ENCODE results near the gene METTL16.

Gene METTL16

DNA sequence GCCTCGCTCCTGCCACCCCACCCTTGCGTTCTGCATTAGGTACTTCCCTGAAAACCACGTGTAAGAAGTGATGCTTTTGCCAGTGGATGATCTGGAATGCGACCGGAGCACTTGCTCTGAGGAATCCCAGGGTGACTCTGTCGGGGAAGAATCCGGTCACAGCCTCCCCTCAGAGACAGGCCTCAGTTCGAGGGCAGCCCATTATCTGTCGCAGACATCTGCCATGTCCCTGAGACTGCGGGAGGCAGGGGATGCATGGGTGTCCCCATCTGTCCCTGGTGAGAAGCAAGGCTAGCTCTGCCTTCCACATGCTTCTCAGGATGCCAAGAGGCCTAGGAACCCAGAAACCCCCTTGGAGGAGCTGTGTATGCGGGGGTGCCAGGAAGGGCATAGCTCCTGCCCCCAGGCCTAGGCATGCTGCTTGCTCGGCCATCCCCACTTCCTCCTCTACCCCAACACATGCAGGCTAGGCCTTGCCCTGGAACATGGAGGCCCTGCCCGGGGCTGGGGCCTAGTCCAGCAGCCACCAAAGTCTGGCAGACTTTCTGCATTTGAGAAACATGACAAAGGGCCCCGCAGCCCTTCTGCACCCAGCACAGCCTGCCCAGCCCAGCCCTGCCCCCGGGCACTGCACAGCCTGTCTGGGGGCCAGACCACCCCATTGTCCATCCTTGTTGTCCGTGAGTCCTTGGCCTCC, 131.3 kb downstream of the METTL16 start:
- DNase-seq: peak in 1 of 14 donors; percentile 12

DNA sequence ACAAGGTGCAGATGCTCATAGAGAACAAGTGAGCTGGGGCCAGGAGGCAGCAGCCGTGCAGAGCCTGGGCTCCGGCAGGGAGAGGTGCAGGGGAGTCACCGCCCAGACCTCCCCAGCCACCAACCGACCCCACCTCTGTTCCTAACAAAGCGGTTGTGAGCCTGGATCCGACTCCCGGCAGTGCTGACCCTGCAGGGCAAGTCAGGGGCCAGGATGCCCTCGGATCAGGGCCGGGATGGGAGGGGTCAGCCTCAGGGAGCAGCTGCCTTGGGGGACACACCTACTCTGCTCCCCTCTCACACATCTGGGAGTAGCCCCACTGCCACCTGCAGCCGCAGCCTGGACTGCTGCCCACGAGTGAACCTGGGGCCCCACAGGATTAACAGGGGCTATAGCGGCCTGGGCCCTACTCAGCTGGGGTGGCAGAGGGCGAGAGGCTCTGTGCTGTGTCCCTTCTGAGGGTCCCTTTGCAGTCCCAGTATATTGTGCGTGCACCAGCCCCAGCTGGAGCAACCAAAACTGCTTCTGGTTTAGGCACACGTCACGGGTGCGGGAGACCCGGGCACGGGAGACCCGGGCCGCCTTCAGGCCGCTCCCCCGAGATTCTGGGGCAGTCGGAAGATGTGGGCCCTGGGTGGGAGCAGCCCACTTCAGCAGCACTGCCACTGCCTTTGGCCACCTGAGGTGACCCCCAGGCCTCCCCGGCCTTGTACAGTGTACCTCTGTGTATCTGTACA, 132.0 kb downstream of the METTL16 start:
- no peak for DNase-seq

DNA sequence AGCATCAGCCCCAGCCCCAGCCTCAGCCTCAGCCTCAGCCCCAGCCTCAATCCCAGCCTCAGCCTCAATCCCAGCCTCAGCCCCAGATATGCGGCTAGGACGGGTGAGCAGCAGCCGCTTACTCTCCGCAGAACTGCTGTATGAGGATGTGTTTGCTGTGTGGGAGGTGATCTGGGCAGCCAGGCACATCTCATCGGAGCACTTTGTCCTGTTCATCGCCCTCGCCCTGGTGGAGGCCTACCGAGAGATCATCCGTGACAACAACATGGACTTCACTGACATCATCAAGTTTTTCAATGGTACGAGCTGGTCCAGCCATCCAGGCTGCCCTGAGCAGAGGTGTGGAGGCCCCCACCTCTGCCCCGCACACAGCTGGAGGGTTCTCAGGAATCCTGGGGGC, 132.8 kb downstream of the METTL16 start:
- DNase-seq: no peak

DNA sequence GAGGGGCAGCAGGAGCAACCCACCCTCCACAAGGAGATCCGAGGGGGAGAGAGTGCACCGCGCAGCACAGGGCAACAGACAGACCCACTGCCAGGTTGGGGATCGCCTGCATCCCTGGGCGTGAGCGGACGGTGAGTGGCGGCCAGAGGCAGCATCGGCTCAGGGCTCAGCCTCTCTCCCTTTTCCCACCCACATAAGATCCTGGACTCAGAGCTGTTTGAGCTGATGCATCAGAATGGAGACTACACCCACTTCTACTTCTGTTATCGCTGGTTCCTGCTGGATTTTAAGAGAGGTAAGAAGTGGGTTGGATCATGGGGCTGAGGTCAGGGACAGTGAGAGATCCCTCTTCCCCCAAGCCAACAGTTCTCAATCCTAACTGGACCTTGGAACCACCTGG, 134.0 kb downstream of the METTL16 start:
- no peak for DNase-seq

DNA sequence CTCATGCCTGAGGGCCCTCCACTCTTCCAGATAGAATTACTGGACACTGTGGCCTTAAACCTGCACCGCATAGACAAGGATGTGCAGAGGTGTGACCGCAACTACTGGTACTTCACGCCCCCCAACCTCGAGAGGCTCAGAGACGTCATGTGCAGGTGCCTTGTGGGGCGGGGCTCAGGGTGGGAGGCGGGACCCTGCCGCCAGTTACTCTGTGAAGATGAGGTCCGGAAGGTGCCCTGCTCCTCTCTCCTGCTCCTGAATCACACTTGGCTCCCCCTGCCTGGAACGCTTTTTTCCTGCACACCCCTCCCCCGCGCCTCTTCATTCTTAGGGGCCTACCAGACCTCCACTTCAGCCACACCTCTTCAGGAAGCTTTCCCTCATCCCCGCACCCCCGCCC, 135.6 kb downstream of the METTL16 start:
- no peak for DNase-seq

DNA sequence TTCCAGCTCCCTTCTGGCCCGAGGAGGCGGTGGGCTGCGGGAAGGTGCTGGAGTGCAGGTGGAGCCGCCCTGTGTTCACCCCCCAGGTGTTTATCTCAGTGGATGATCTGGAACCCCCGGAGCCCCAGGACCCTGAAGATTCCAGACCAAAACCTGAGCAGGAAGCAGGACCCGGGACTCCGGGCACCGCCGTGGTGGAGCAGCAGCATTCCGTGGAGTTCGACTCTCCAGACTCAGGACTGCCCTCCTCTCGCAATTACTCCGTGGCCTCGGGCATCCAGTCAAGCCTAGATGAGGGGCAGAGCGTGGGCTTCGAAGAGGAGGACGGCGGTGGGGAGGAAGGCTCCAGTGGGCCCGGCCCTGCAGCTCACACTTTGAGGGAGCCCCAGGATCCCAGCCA, 136.3 kb downstream of the METTL16 start:
- DNase-seq: no peak

DNA sequence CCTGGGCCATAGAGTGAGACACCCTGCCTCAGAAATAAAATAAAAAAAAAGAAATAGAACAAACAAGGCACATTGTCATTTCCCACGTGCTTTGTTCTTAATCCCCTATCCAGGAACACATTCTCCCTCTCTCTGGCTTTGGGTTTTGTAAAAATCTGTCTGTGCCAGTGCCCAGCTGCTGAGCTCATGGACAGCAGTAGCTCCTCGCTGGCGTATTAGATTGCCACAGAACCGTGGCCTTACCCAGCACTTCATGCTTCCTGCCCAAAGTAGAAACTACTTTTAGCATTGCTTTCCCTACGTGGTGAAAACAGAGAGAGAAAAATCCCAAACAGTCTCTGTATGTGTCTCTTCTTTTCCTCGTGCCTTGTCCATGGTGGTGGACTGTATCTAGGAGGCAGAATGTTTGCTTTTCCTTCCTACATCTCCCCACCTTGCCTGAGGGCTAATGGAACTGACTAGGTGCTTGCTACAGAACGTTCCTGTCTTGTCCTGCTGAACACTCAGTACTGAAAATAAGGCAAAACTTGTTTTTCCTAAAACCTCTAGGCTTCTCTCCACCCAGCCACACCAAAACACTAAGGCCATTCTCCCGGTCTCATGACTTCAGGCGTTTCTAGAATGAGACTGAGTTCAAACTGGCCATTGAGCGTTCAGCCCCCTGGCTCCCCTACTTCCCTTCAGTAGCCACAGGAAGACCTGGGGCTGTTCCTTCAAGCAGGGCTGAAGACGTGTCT, 137.0 kb downstream of the METTL16 start:
- no peak for DNase-seq

DNA sequence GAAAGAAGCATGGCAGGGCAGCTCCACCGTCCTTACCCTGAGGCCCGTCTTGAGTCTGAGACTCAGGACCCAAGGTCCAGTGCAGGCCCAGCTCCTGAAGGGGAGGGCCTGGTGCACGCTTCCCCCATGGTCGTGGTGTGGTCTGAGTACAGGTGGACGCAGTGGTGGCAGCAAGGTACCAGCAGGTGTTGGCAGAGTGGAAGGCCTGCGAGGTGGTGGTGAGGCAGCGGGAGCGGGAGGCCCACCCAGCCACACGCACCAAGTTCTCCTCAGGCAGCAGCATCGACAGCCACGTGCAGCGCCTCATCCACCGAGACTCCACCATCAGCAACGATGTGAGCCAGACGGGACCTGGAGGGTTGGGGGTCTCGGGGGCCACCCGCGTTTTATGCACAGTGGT, 138.5 kb downstream of the METTL16 start:
- DNase-seq: no peak

DNA sequence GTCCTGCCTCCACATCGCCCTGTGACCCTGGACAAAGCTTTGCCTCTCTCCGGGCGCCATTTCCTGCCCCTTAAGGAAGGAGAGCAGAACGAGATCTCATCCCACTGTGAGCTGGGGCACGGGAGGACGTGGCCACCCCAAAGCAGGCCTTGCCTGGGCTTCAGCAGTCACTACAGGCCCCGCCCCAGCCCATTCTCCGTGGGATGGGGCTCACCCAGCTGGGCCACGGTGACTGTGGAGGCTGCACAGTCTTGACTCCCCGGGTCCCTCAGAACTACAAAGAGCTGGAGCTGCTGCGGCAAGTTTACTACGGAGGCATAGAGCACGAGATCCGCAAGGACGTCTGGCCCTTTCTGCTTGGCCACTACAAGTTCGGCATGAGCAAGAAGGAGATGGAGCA, 139.0 kb downstream of the METTL16 start:
- DNase-seq: no peak

DNA sequence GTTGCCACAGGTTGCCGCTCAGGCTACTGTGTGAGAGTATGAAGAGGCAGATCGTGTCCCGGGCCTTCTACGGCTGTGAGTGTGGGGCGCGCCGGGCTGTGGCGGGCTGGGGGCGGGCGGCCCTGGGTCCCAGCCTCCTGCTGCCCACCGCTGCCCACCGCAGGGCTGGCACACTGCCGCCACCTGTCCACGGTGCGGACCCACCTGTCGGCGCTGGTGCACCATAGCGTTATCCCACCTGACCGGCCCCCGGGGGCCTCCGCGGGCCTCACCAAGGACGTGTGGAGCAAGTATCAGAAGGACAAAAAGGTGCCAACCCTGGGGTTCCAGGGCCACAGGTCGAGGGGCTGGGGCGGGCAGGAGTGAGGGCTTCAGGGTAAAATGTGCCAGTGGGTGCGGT, 139.5 kb downstream of the METTL16 start:
- DNase-seq: no peak

DNA sequence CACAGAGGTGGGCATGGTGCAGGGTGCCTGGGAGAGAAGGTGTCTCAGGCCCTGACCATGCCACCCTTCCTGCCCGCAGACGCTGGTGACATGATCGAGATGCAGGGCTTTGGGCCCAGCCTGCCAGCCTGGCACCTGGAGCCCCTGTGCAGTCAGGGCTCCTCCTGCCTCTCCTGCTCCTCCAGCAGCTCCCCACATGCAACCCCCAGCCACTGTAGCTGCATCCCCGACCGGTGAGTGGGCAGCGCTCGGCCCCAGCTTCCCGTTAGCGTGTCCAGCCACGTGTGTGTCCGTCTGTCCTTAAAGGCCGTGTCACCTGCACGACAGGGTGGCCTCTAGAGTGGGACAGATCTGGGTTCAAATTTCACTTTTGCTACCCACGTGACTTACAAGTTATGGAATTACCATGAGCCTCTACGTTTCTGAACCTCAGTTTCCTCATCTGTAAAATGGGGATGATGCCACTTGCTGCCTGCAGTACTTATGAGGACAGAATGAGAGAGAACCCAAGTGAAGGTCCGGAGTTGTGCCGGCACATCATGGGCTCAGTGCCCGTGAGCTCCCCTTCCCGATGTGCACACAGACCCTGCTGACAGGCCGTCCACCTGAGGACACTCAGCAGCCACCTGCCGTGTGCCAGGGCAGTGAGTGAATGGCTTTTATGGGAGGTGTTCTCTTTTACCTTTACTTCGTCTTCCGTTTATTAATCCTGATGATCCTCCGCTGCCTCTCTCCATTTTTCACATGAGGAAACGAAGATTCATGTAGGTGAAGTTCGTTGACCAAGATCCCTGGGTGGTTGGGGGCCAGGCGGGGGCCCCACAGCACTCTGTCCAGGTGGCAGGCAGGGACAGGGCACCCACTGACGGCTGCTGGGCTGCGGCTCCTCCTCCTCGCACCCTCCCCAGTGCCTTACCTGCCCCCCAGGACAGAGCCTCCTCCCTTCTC, 140.2 kb downstream of the METTL16 start:
- no peak for DNase-seq

DNA sequence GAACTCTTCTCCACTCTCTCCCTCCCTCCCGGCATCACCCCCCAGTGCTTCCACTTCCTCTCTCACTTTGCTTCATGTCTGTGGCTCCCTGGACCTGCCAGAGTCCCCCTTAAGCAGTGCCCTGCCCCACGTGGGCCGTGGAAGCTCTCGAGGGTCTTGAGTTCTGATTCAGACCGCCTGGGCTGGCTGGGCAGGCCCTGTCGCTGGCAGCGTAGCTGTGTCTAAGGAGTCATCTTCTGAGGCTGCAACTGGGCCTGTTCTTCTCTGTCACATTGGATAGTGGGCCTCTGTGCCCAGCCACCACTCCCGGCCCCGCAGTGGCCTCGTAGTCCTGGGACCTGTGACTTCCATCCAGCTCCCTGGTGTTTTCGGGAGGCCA, 141.5 kb downstream of the METTL16 start:
- no peak for DNase-seq

DNA sequence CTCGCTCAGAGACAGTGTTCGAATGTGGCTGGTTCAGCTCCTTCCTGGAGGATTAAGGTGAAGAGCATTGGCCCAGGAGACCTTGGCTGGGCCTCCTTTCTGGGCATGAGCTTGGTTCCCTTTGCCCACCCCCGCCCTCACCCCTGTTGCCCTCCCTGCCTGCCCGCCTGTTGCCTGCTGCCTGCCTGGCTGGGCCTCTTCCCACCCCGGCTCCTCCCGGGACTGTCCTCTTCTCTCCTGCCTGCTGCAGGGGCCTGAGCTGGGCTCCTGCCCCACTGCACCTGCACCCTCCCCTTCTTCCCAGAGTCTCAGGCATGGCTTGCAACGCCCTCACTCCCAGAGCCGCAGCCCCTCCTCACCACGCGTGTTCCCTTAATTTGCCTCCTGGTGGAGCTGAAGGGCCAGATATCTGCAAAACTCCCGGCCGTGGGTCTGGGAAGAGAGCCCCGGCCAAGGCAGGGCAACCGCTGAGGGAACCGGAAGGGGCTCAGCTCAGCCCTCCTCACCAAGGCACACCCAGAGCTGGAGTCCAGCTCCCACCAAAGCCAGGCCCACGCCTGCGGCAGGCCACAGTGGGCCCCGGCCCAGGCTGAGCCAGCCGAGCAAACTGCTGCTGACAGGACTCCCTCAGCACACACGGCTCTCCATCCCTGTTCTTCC, 142.0 kb downstream of the METTL16 start:
- no peak for DNase-seq

DNA sequence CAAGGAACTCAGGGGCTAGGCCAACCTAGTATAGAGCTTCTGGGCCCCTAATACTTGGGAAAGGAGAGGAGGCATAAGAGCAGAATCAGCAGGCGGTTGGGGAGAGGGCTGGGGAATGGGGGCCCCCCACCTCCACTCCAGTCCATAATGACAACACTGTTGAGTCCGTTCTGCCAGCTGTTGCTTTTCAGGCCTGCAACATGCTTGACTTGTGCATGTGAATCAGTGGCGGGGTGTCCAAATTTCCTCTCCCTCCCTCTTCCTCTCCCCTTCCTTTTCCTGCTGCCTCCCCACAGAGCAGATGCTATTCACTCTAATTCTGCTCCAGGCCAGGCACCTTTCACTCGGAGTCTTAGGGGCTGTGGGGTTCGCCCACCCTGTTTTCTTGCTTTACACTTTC, 142.6 kb downstream of the METTL16 start:
- no peak for DNase-seq

DNA sequence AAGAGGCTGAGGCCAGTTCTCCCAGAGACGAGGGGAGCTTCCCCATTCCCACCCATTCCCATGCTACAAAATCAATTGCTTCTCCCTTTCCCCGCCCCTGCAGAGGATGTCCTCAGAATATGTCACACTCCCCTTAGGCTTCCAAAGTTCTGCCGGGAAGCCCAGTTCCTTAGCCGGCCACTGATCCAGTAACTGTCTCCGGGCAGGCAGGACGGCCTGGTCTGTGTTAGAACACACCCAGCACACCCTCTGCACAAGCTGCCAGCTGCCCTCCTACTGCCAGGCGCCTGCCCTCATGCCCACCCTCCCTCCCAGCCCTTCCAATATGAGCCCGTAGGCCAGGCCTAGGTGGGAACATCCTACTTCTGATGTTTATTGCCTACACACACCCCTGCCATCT, 143.3 kb downstream of the METTL16 start:
- DNase-seq: no peak

DNA sequence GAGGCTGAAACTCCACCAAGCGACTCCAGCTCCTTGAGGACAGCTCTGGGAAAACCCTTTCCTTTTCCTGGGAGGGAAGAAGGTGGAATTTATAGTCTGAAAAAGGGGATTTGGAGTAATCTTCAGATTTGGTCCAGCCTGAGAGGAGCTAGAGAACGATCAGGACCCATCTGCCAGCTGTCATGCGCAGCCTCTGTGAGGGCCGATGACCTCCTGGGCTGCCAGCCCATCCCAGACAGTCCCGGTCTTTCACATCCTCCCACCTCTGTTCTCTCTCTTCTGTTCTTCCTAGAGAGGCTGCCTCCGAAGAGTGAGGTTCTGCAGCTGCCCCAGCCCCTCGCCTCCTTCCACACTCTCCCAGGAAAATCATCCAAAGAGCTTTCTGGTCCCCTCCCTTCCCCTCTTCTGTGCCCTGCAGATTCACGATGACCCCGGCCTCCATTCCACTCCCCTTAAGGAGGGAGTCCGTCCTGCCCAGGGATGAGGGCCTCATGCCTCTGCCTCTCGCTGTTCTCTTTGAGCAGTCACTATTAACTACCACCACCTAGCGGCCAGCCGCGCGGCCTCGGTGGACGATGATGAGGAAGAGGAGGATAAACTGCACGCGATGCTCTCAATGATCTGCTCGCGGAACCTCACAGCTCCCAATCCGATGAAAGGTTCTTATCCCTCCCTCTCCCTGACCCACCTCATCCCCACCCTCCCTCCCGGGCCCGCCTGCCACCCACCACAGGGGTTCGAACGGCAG, 144.8 kb downstream of the METTL16 start:
- DNase-seq: no peak
